Bronchial epithelial cell (primary cell): ENCODE data around the gene GAB4. TPM values are rescaled to one million over a fixed set of nuclear protein-coding genes. Genes with fewer than 3 reads are reported as not detected.
"Not testable (repeated sequence)": the region's sequence is repeated elsewhere in the genome, so short reads cannot be mapped to it uniquely, and the experiment has no call there.

Experiments
- DNase-seq: peaks from one replicate; pipeline ENCODE4 v3.0.0-alpha.2; 2010; ENCODE audit warnings: low read depth
- FAIRE-seq: peaks from 2 replicates; lab custom pipeline; 2011; peaks lifted over from hg19 to GRCh38; lab: Jason Lieb, UNC
- H3K27me3 ChIP-seq: 2 replicates; pipeline ENCODE4 v1.5.1; 2011; ENCODE audit warnings: low read length; ENCODE audit not compliant: control insufficient read depth, insufficient read depth
- H3K36me3 ChIP-seq: 2 replicates; pipeline ENCODE4 v1.5.1; 2011; ENCODE audit warnings: low read length; ENCODE audit not compliant: control insufficient read depth, insufficient read depth
- H3K4me3 ChIP-seq: 2 replicates; pipeline ENCODE4 v1.5.1; 2011; ENCODE audit warnings: mild to moderate bottlenecking, low read depth, low read length, control low read depth
- total RNA-seq: library from RNA; depleted of rRNA; stranded (reverse); fragments of >200 nt; gene quantifications from 2 replicates; pipeline ENCODE4 v1.2.1, GENCODE V29; 2014
- TF ChIP-seq, protein P1 (sequence below): IDR thresholded peaks from 2 replicates; pipeline ENCODE4 v1.5.1; 2011; ENCODE audit warnings: mild to moderate bottlenecking, moderate library complexity, low read length, control low read depth, inconsistent platforms; ENCODE audit not compliant: insufficient read depth, severe bottlenecking

GAB4 gene
- total RNA-seq, 1 donor from 2014 or later: not detected

DNA sequence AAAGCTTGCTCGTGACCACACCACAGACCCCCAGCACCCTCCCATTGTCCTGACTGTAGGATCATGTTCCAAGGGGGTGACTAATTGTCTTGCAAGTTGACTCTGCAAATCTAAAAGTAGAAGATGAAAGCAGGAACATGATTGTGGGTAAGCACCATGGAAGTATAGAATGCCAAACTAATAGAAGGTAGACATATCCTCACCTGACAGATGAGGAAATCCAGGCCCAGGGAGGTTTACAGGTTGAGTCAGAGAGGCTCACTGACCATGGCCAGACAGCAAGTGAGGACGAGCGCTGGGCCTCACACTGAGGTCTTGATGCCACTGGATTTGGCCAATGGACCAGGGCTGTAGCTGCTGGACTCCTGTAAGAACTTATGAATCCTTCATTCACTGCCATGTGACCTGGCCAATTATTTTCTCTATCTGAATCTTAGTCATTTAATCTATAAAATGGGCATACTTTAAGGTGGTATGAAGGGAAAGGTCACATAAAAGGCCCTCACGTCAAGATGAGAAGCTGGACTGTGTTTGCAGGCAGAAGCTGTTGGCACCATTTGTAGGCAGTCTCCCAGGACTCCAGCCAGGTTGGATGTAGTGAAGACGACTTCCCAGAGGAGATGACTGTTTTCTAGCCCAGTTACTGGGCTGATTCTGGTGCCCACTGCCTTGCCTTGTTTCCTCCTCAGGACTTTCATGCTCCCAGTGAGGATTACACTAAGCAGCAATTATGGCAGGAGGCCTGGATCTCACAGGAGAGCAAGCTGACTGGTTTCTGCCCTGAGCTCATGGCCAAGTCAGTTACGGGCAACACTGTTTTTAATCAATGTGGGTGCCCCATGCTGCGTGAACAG lies 54.6 kb downstream of the GAB4 start:
- H3K27me3 ChIP-seq: no peaks in the 10 kb centered on the region
- FAIRE-seq (no peak), DNase-seq (no peak)
- H3K36me3 ChIP-seq: no peaks in the 10 kb centered on the region
- TF ChIP-seq, protein P1, sequence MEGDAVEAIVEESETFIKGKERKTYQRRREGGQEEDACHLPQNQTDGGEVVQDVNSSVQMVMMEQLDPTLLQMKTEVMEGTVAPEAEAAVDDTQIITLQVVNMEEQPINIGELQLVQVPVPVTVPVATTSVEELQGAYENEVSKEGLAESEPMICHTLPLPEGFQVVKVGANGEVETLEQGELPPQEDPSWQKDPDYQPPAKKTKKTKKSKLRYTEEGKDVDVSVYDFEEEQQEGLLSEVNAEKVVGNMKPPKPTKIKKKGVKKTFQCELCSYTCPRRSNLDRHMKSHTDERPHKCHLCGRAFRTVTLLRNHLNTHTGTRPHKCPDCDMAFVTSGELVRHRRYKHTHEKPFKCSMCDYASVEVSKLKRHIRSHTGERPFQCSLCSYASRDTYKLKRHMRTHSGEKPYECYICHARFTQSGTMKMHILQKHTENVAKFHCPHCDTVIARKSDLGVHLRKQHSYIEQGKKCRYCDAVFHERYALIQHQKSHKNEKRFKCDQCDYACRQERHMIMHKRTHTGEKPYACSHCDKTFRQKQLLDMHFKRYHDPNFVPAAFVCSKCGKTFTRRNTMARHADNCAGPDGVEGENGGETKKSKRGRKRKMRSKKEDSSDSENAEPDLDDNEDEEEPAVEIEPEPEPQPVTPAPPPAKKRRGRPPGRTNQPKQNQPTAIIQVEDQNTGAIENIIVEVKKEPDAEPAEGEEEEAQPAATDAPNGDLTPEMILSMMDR: no peak
- no peak overlapping the region for H3K4me3 ChIP-seq

DNA sequence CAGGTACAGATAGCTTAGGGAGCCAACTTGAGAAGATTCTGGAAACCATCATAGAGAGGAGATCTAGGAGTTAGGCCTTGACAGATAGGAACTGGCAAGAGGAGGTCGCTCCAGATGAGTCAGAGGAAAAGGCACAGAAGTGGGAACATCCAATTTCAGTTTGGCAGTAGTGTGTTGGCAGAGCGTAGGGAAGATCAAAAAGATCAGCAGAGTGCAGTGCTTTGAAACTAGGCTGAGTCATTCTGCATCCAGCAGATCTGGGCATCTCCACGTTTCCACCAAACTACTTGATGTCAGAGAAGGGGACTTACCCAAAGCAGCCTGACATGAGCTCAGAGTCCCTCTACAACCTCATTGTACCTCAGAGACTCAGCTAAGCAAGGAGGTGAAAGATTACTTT lies 58.5 kb downstream of the GAB4 start:
- no peak for DNase-seq
- TF ChIP-seq, protein P1: no peak
- no peaks in the 10 kb centered on the region for H3K36me3 ChIP-seq
- H3K4me3 ChIP-seq: no peak overlapping the region
- H3K27me3 ChIP-seq: no peaks in the 10 kb centered on the region
- peak; percentile 50 for FAIRE-seq

DNA sequence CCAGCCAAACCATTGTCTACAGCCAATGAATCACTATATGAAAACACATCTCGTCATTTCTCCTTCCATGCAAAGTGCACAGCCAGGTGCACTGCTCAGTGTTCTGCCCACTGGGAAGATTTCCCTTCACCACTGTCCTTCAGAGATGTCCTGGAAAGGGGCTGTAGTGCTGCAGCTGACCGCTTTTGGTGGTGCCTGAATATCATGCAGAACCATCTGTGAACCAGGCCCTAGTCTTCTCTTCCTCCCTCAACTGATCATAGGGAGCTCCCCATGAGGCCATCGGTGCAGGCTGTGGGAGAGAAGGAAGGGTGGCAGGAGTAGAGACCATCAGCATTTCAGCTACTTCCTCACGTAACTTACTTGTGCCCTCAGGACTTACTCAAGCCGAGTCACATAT lies 70.2 kb downstream of the GAB4 start:
- Histone ChIP-seq H3K36me3 (no peaks in the 10 kb centered on the region), H3K27me3 (no peaks in the 10 kb centered on the region), H3K4me3 (no peak overlapping the region)
- TF ChIP-seq, protein P1: no peak
- DNase-seq: no peak
- FAIRE-seq: peak; percentile 60

DNA sequence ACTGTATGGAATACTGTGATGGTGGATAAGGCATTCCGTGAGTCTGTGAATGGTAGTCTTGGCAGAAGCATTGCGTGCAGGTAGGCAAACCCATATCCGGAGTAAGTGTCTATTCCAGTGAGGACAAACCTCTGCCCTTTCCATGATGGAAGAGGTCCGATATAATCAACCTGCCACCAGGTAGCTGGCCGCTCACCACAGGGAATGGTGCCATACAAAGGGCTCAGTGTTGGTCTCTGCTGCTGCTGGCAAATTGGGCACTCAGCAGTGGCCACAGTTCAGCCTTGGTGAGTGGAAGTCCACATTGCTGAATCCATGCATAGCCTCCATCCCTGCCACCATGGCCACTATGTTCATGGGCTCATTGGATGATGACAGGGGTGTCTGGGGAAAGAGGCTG lies 70.8 kb downstream of the GAB4 start:
- FAIRE-seq, H3K36me3 ChIP-seq, H3K27me3 ChIP-seq, DNase-seq, H3K4me3 ChIP-seq: not testable (repeated sequence)

DNA sequence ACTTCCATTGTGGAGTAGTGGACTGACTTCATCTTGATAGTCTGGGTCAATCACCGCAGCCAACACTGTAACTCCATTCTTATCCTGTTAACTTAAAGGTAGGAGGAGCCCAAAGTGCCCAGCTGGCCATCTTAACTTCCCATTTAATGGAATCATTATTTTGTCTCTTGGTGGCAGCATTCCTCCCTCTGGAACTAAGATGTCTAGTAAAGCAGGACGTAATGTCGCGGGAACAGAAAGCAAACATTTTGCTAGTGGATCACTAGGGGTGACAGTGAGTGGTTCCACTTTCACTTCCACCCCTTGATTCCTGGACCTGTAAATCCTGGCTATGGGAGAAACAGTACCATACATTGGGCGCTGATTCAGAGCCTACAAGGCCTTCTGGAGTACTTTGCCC lies 71.4 kb downstream of the GAB4 start:
- no peak overlapping the region for H3K4me3 ChIP-seq
- TF ChIP-seq, protein P1: no peak
- DNase-seq (no peak), FAIRE-seq (peak; percentile 43)
- no peaks in the 10 kb centered on the region for H3K27me3 ChIP-seq
- no peaks in the 10 kb centered on the region for H3K36me3 ChIP-seq

DNA sequence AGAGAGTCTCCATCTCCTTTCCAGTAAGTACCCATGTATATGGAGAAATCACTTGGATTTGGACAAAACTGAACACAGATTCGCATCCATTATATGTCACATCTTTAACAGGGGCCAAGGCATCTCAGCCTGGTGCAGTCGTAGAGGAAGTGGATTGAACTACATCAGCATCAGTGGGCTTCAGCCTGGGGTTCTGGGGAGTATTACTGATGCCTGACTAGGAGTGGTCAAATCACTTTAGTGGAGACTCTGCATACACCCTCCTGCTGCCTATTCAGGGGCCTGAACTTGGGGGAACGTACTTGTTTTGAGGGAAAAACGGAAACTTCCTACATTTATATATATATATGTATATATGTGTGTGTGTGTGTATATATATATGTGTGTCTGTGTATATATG lies 72.8 kb downstream of the GAB4 start:
- FAIRE-seq (peak; percentile 55), DNase-seq (no peak)
- no peaks in the 10 kb centered on the region for H3K27me3 ChIP-seq
- no peak overlapping the region for H3K4me3 ChIP-seq
- no peaks in the 10 kb centered on the region for H3K36me3 ChIP-seq
- TF ChIP-seq, protein P1: no peak
